Caco-2 (cell line): Measurements from ENCODE around the gene MBNL2. TPM values are rescaled to one million over a fixed set of nuclear protein-coding genes. Genes with fewer than 3 reads are reported as not detected.

ENCODE experiments used
- BruUV-seq: library from RNA; stranded (reverse); fragments of 400-500 nt; replicated peaks from 2 replicates; lab custom pipeline; 2021; lab: Mats Ljungman, UMichigan
- CTCF ChIA-PET: fragments of 300-600 bp; sonication (Branson Sonifier 250); formaldehyde crosslinking; loops from one replicate; lab custom pipeline; 2022; ENCODE audit warnings: antibody characterized with exemption; lab: Charles Lee
- POLR2A ChIA-PET: fragments of 300-600 bp; sonication (Branson Sonifier 250); formaldehyde crosslinking; loops from one replicate; lab custom pipeline; 2022; ENCODE audit warnings: antibody characterized with exemption; lab: Charles Lee
- DNase-seq, 2 experiments: peaks; one replicate each; pipeline versions ENCODE4 v3.0.0 to v3.0.0-alpha.2; 2020 to 2022
- H3K27me3 ChIP-seq: replicated peaks from 2 replicates; pipeline ENCODE4 v1.6.0; 2011; ENCODE audit warnings: low read length; ENCODE audit not compliant: control insufficient read depth, insufficient read depth
- H3K36me3 ChIP-seq: 2 replicates; pipeline ENCODE4 v1.5.1; 2011; ENCODE audit warnings: low read length; ENCODE audit not compliant: control insufficient read depth, insufficient read depth
- H3K4me1 ChIP-seq: fragments of 250-450 bp; sonication (Bioruptor Pico); 2 replicates; pipeline ENCODE4 v1.5.1; 2020; ENCODE audit warnings: mild to moderate bottlenecking
- H3K4me3 ChIP-seq: 2 replicates; pipeline ENCODE4 v1.5.1; 2011; ENCODE audit warnings: low read depth, mild to moderate bottlenecking, control low read depth, low read length
- H3K9me3 ChIP-seq: fragments of 250-450 bp; sonication (Bioruptor Pico); 2 replicates; pipeline ENCODE4 v1.5.1; 2020; ENCODE audit warnings: mild to moderate bottlenecking, moderate library complexity
- H3K27ac Mint-ChIP-seq: one replicate; pipeline ENCODE4 v1.8.0; 2022; ENCODE audit warnings: mixed read lengths; ENCODE audit not compliant: unreplicated experiment
- H3K27me3 Mint-ChIP-seq: one replicate; pipeline ENCODE4 v1.8.0; 2022; ENCODE audit warnings: mixed read lengths; ENCODE audit not compliant: insufficient read depth, unreplicated experiment
- H3K36me3 Mint-ChIP-seq: one replicate; pipeline ENCODE4 v1.8.0; 2022; ENCODE audit warnings: mild to moderate bottlenecking, mixed read lengths; ENCODE audit not compliant: insufficient read depth, unreplicated experiment
- H3K4me1 Mint-ChIP-seq: one replicate; pipeline ENCODE4 v1.8.0; 2022; ENCODE audit warnings: low read depth, mixed read lengths; ENCODE audit not compliant: unreplicated experiment
- H3K4me3 Mint-ChIP-seq: one replicate; pipeline ENCODE4 v1.8.0; 2022; ENCODE audit warnings: mild to moderate bottlenecking, moderate library complexity, mixed read lengths; ENCODE audit not compliant: unreplicated experiment
- H3K9me3 Mint-ChIP-seq: one replicate; pipeline ENCODE4 v1.8.0; 2022; ENCODE audit warnings: mixed read lengths; ENCODE audit not compliant: unreplicated experiment
- CTCF ChIP-seq, 2 experiments: fragments of 200-600 bp in 1 of 2; IDR thresholded peaks; 1 replicate in 1 of 2; 2 replicates in 1 of 2; pipeline versions ENCODE4 v1.5.1 to v1.8.0; 2011 to 2022; ENCODE audit warnings: antibody characterized with exemption in 1 of 2, control low read depth in 1 of 2, inconsistent platforms in 1 of 2, low read depth in 1 of 2, low read length in 1 of 2, mild to moderate bottlenecking in 1 of 2, moderate library complexity in 1 of 2; ENCODE audit not compliant: insufficient read depth in 1 of 2, severe bottlenecking in 1 of 2, unreplicated experiment in 1 of 2
- intact Hi-C: fragments of 100-400 bp; cut with micrococcal nuclease; formaldehyde crosslinking; loops from one replicate; pipeline ENCODE4 v1.10.0; 2022; ENCODE audit not compliant: unreplicated experiment
- total RNA-seq: library from RNA; stranded (reverse); gene quantifications from 2 replicates; pipeline ENCODE4 v1.2.3, GENCODE V29; 2022

The MBNL2 gene
- total RNA-seq, 1 experiment from 2014 or later, result 41.6 TPM

DNA sequence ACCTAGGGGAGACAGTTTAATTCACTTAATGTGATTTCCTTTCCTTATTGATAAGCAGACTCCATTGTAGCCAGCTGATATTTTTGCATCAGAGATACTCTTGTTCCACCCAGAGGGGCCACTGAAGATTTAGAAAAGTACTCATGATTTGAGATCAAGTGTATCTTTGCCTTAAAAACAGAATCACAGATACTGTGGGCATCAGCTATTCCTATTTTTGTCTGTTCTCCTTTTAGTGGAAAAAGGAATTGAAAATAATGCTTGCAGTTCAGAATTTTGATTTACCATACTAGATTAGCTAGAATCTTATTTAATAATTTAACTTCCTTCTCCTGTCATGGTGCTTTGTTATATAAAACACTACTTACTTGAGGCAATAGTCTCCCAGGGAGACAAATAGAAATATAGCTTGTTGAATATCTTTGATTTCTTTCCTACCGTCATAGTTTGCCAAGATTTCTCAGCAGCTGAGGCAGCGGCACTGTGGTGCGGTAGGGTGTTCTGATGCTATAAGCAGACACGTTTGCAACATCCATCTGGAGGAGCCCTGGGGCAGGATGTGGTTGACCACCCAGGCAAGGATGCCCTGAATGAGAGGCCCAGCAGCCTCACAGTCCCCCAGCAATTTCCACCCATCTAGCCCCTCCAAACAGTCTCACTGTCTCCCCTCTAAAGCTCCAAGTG, 164.8 kb downstream of the MBNL2 start:
- H3K4me3 ChIP-seq, result no peak overlapping the region
- H3K4me3 Mint-ChIP-seq, result no peak overlapping the region
- H3K9me3 ChIP-seq, result no peaks in the 10 kb centered on the region
- BruUV-seq, result no TSS peak
- no peaks in the 10 kb centered on the region; the same call in none of the 2 replicates for H3K36me3 ChIP-seq
- CTCF ChIA-PET, result no interaction called here
- H3K4me1 Mint-ChIP-seq, result no peaks in the 10 kb centered on the region
- peaks cover 11% of the 10 kb centered on the region for H3K4me1 ChIP-seq
- H3K27me3 ChIP-seq, result no peaks in the 10 kb centered on the region
- no peak for DNase-seq
- POLR2A ChIA-PET, result interaction anchor here (0.6 kb wide), 1 partner anchor 118 kb away, joined by 3 read pairs; no protein-coding TSS in a partner anchor
- peaks cover 33% of the 10 kb centered on the region for H3K36me3 Mint-ChIP-seq
- no peaks in the 10 kb centered on the region for H3K9me3 Mint-ChIP-seq
- no peak for TF ChIP-seq CTCF (IDR thresholded peaks at IDR 0.05; ENCODE audit: insufficient read depth in 1 of 2, low read depth in 1 of 2, low read length in 1 of 2, severe bottlenecking in 1 of 2, unreplicated experiment in 1 of 2)
- intact Hi-C loops, result no loop called here
- no peak overlapping the region for H3K27ac Mint-ChIP-seq
- no peaks in the 10 kb centered on the region for H3K27me3 Mint-ChIP-seq

DNA sequence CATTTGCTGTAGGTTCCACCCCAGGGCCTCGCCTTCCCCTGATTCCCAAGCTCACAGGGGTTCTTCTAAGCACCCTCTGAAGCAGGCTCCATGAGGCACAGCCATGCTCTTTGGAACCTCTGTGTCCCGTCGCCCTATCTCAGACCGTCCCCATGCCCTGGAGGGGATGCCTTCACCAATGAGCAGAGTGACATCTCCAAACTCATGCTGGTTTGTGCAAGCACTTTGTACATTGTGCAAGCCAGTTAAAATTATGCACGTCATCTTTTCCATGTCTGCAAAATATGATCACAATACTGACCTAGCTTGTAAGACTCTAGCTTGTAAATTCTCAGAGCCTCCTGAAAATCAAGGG, 165.3 kb downstream of the MBNL2 start:
- Histone ChIP-seq H3K9me3 (no peaks in the 10 kb centered on the region), H3K36me3 (no peaks in the 10 kb centered on the region; the same call in none of the 2 replicates), H3K4me3 (no peak overlapping the region), H3K4me1 (peaks cover 15% of the 10 kb centered on the region), H3K27me3 (no peaks in the 10 kb centered on the region)
- Mint-ChIP-seq H3K36me3 (peaks cover 28% of the 10 kb centered on the region), H3K27ac (no peak overlapping the region), H3K9me3 (no peaks in the 10 kb centered on the region), H3K4me3 (no peak overlapping the region), H3K4me1 (no peaks in the 10 kb centered on the region), H3K27me3 (no peaks in the 10 kb centered on the region)
- ChIA-PET CTCF (no interaction called here), POLR2A (no interaction called here)
- TF ChIP-seq CTCF (IDR thresholded peaks at IDR 0.05; ENCODE audit: insufficient read depth in 1 of 2, low read depth in 1 of 2, low read length in 1 of 2, severe bottlenecking in 1 of 2, unreplicated experiment in 1 of 2), result no peak
- intact Hi-C loops, result no loop called here
- DNase-seq, result no peak
- BruUV-seq, result no TSS peak

DNA sequence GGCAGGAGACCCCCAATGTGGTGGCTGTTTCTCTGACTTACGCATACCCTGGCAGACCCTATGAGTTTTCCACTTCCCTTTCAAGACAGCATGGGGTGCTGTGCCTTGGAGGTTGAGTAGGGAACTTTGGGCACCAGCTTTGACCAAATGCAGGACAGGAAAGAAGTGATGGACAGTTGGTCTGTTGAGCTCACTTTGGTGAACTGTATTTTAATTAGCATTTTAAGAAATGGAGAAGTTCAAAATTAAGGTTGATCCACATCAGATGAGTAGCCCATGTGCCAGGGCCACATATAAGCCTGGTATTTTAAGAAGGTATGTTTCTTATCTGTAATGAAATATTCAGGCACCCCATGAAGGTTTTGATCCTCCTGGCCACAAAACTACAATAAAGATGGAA, 165.8 kb downstream of the MBNL2 start:
- Mint-ChIP-seq H3K4me3 (no peak overlapping the region), H3K27me3 (no peaks in the 10 kb centered on the region), H3K4me1 (no peaks in the 10 kb centered on the region), H3K36me3 (peaks cover 24% of the 10 kb centered on the region), H3K27ac (no peak overlapping the region), H3K9me3 (no peaks in the 10 kb centered on the region)
- ChIA-PET POLR2A (no interaction called here), CTCF (no interaction called here)
- Histone ChIP-seq H3K36me3 (no peaks in the 10 kb centered on the region; the same call in none of the 2 replicates), H3K4me1 (peaks cover 15% of the 10 kb centered on the region), H3K27me3 (no peaks in the 10 kb centered on the region), H3K9me3 (no peaks in the 10 kb centered on the region), H3K4me3 (no peak overlapping the region)
- BruUV-seq, result no TSS peak
- intact Hi-C loops, result no loop called here
- DNase-seq, result no peak
- TF ChIP-seq CTCF (IDR thresholded peaks at IDR 0.05; ENCODE audit: insufficient read depth in 1 of 2, low read depth in 1 of 2, low read length in 1 of 2, severe bottlenecking in 1 of 2, unreplicated experiment in 1 of 2), result no peak
